A549 (cell line): ENCODE results near the gene ACBD5.

Experiments used
- CHD2 ChIP-seq: fragments of 150-350 bp; IDR thresholded peaks from 2 replicates; pipeline ENCODE4 v1.6.1; 2014; ENCODE audit warnings: low read length; ENCODE audit not compliant: partially characterized antibody
- EP300 ChIP-seq, 2 experiments: fragments of >200 bp; sonication (Bioruptor Twin); formaldehyde crosslinking; IDR thresholded peaks; 2 replicates in 1 of 2; 3 replicates in 1 of 2; pipeline ENCODE4 v1.6.1; 2016 to 2017
- POLR2A ChIP-seq: IDR thresholded peaks from 2 replicates; pipeline ENCODE4 v1.6.1; 2012; ENCODE audit warnings: mild to moderate bottlenecking, low read length
- TF ChIP-seq, protein P1 (sequence below): fragments of >200 bp; sonication (Bioruptor Twin); formaldehyde crosslinking; IDR thresholded peaks from 3 replicates; pipeline ENCODE4 v1.5.1; 2016

- TF ChIP-seq, protein P1, sequence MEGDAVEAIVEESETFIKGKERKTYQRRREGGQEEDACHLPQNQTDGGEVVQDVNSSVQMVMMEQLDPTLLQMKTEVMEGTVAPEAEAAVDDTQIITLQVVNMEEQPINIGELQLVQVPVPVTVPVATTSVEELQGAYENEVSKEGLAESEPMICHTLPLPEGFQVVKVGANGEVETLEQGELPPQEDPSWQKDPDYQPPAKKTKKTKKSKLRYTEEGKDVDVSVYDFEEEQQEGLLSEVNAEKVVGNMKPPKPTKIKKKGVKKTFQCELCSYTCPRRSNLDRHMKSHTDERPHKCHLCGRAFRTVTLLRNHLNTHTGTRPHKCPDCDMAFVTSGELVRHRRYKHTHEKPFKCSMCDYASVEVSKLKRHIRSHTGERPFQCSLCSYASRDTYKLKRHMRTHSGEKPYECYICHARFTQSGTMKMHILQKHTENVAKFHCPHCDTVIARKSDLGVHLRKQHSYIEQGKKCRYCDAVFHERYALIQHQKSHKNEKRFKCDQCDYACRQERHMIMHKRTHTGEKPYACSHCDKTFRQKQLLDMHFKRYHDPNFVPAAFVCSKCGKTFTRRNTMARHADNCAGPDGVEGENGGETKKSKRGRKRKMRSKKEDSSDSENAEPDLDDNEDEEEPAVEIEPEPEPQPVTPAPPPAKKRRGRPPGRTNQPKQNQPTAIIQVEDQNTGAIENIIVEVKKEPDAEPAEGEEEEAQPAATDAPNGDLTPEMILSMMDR, result no peak
- no peak for TF ChIP-seq CHD2
- no peak for TF ChIP-seq POLR2A
- TF ChIP-seq EP300 (IDR thresholded peaks at IDR 0.05), result no peak
Measured at GRCh38 chr10:27225642-27226257, 14.8 kb downstream of the ACBD5 start.
